Kasumi-1 (cell line): ENCODE results near the gene LRBA.

ENCODE experiments used
- DNase-seq, 2 experiments: peaks; one replicate each; lab custom pipeline; 2025; lab: John Stamatoyannopoulos, UW

LRBA gene

DNA sequence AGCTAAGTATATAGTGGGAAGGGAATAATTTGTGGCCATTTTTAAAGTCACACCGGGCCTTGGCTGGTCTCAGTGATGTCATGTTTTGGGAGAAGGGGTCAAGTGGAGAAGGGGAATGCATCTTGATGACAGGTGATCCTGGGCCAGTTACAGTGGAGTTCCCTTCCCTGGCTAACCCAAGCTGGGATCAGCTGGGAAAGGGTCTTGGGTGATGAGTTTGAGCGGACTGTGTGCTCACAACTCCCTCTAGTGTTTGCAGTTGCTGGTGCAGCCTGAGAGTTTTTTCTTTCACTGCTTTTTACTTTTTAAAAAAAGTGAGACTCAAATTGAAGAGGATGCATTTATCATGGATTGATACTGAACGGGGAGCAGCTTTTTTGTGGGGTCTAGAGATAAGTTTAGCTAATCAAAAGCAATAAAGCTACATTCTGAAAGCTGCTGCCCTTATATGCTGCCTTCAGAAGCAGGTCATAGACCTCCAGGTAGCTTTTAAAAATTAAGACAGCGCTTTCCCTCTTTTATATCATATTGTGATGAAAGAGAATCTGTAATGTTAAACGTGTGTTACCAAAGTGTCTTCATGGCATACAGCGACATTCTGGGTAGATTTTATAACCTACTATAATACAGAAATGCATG lies 772.1 kb downstream of the LRBA start:
- DNase-seq = peak; percentile 37 to 51

DNA sequence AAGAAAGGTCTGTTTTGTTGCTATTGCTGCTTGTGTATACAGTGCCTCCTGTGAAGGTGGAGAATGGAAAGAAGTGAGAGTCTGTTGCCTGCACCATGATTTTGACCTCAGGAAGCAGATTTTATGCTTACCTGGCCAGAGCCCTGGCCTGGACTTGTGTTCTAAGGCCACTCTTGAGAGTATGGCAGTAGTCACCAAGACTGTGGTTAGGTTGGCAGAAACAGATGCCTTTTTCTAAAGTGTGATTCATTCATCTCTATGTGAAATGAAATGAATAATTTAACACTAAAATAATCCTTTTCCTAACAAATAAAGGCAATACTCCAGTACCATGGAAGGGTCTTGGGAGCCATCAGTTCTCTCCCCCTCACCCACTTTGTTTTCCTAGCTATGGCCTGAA lies 775.1 kb downstream of the LRBA start:
- no peak for DNase-seq

DNA sequence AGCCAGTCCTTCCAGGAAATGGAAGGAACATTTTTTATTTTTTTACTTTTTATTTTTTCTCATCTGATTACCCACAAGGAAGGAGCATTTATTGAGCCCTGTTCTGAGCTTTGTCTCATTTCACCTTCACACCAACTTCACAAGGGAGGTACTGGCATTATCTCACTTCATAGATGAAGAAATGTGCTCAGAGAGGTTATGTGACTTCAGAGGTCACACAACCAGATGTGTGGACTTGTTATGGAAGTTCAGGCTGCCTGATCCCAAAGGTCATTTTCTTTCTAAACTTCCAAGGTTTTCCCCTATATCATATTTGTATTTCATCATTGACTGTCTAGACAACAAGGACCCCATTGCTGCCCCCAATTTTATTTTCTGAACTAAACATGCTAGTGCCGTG lies 776.5 kb downstream of the LRBA start:
- DNase-seq = no peak

DNA sequence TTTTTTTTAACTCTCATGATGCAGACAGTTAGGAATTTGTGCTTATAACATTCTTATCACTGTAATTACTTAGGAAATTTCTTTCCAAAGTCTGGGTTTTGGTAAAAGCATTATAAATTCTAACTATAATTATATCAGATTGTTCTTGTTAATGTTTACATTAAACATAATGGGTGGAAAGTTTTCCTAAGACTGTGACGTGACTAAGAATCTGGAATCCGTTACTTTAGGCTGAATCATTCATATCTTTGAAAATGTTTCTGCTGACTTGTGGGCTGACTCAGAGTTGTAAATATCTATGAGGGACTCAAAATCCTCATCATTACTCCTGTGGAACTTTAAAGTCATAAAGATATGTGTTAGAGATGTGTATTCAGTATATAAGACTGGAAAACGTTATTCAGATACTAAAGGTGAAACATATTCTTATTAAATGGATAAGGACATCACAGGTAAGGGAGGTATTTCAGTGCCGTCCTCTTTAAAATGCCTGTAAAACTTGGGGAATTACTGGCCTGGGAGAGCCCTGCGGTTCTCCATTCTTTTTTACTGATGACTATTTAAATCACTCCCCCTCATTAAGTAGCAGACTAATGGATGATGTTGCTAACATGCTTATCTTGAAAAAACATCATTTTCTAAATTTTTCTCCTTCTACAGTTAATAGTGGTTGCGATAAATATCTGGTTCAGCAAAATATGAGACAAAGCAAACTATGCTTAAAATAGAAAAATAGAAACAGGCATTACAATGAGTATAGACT lies 777.8 kb downstream of the LRBA start:
- no peak for DNase-seq

DNA sequence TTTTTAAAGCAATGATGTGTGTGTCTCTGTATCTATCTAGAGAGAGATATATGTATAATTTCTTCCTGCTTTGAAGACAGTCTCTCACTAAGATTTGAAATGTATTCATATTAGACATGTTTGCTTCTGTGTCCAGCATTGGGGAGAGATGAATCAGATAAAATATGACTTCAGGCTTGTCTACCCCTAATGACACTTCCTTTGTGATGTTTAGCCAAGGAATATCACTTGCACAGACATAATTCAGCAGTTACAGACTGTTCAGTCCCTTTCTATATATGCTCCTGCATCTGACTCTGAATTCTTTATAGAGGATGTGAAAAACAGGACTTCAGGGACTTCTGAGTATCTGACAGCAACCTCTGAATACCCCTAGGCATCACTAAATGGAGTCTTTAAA lies 778.5 kb downstream of the LRBA start:
- DNase-seq = no peak

DNA sequence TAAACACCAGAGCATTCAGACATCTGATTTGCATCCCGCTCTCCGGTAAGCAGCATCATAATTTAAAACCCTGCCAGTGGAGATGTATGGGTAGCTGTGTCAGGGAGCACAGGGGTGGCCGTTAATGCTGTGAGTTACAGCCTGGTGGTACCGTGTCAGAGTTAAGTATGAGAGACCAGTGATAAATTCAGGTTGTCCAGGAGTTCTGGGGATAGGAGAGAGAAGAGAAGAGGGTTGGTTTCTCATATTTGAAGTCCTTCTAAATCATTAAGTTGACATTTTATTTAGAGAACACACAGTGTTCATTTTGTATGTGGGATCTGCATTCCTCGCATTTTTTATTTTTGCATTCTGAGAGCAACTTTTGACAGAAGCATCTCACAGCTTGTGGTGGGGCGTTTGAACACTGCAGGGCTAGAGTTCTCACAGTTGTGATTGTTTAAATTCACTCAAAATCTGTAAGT lies 779.2 kb downstream of the LRBA start:
- DNase-seq = no peak

DNA sequence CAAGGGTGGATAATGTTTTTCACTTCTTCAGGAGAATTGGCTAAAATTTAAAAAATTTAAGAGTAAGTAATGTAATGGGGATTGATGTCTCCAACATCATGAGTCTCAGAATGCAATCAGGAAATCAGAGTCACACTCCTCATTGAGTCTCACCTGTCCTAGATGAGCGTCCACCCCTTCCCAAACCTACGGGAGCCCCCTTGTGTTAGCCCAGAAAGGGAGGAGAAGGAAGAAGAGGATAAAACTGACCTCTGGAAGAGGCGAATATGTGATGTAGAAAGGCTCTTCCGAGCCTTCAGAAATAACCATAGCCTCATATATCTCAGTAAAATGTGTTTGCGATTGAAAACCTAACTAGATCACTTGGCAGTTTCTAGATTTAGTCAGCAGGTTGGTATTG lies 779.8 kb downstream of the LRBA start:
- no peak for DNase-seq

DNA sequence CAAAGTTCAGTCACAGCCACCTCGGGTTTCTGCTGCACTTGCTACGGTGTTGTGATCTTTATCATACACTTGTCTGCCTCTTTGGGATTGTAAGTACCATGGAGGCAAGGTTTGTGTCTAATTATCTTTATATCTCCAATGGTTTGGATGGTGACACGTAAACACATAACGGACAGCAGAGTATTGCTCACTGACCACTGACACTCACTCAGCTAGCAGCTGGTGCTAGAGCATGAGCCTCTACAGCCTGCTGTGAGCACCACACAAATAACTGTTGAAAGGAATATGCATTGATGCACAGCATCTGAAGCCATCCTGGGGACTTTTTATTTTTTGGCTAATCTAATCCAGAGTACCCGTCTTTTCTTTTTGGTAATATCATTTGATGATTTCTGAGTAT lies 780.8 kb downstream of the LRBA start:
- no peak for DNase-seq

DNA sequence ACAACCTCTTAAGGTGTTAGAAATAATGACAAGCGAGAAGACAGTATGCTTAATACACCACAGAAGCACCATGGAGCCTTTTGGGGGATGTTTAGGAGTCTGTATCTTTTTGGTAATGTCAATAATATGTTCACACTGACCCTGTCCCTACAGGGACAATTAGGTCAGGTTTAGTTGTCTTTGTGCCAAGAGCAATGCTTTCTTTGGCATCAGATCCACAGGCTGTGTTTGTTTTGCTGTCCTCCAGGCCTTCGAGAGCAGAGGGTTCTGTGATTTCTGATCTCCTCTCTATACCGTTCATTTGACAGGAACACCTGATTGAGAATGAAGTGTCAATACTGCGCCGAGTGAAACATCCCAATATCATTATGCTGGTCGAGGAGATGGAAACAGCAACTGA lies 783.1 kb downstream of the LRBA start:
- no peak for DNase-seq

DNA sequence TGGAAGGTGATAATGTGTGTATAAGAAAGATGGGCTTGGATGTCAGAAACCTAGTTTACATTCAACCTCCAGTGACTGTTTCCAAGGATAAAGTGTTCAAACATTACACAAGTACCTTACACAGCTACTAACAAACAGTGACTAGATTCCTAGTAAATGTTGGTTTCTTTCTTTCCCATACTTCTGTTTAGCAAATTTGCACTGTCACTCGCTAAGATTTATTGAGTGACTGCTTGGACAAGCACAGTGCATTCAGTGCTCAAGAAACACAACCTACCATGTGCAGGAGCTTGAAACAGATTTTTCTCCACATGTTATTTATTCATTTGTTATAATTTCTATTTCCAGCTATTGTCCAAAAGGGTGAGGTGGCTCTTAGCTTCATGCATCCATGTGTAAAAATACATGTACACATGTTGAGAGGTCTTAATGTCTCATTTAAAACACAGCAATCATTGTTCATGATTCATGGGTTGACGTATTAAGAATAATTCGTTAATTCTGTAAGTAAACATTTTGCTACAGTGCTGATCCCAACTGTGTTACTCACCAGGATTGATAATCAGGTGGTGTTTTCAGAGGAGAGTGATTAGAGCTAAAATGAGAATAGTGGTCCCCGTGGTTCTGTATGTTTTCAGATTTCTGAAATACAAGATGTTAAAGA lies 783.8 kb downstream of the LRBA start:
- DNase-seq = no peak

DNA sequence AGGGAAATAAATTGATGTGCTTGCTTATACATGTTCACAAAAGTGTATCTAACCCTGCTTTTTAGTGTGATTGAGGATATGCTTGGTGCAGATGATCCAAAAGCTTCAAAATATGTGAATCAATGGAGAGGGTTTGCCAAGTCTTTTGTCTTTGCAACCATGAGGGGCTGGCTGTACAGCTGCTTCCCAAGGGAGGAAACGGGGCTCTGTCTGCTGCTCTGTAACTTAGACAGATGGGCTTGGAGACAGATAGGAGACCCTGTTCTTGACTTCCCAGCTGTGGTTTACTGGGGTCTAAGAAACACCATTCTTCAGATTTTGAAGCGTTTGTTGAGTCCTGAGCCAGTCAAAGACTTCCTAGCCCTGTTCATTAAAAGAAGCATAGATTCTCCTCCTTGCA lies 784.5 kb downstream of the LRBA start:
- DNase-seq = no peak

DNA sequence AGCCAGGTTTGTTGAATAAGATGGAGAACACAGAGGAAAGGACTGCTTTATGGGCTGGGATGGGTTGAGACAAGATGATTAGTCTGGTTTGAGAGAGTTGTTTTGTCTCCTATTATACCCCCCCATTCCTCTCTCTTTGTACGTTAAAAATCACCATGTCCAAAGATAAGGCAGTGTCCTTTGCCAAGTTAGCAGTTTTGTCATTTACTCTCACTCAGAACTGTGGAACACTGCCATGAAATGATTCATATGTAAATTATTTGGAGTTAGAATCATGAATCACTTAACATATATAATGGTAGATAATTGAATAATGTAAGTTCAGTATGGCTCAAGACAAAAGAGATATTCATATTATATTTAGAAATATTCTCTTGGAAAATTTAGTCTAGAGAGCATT lies 785.6 kb downstream of the LRBA start:
- DNase-seq = no peak

DNA sequence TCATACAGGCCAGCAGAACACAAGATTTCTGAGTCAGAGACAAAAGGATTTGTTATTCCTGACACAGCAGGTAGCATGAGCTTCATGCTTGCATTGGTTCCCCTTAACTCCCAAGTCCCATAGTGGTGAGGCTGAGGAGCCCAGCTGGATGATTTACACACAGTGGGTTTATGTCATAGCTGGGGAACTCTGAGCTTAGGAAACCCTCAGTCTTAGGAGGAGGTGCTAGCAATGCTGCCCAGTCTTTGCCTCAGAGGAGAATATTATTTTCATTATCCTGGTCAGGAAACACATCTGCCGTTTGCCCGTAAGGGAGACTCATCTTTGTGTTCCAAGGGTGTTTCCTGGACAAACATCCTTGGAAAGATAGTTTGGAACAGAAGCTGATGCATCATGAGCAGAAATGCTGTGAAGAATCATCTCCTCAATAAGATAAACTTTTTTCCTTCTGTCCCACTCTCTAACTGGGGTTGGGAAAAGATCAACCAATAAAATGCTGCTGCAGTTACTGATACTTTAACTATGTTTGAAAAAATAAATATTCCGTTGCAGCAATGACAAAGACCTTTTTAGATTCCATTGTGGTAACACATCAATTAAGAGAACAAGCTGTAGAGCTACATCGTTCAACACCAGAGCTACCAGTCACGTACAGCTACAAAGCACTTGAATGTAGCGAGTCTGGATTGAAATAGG lies 790.0 kb downstream of the LRBA start:
- no peak for DNase-seq

DNA sequence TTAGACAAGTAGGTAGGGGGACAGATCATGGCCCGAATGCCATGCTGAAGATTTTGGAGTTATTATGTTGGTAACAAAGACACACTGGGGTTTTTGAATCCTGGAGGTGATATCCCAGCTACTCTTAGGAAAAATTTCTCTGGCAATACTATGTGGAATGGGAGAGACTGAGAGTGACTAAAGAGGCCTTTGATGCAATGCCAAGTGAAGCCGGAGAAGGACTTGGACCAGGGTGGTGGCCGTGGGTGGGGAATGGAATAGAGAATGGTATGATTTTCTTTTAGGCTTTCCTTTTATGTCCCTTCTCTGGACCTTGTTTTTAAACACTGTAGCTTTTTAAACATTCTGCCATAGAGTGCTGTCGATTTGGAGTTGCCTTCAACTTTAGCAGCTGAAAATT lies 795.2 kb downstream of the LRBA start:
- DNase-seq = no peak

DNA sequence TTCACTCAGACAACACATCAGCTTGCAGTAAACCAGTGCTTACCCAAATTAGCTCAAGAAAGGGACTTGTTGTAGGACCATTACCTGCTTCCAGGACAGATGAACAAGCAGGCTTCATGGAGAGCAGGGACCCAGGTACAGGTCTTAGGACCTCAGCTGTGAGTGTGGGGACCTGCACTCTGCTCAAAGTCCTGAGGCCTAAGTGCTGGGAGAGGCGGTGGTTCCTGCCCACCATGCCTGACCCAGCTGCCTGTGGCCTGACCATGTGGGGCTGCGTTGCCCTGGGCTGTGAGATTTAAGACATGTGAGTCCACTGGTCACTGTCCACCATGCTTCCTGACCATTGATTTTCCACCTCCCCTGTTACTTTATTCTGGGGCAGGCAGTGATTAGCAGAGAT lies 796.6 kb downstream of the LRBA start:
- DNase-seq = no peak

DNA sequence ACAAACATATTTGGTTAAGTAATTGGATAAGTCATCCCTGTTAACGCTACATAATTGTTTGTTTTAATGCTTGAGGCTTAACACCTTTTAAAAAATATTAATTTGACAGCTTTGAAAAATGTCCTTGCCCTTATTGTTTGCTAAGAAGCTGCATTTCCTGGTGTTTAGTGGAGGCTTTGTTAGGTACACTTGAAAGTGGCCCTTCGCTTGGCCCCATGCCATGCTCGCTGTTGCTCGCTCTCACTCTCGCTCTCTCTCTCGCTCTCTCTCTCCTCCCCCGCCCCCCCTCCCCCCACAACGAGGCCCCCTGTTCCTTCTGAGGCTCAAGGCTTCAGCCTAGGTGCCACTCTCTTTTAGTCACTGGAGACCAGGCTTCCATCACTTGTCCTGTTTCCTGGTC lies 797.3 kb downstream of the LRBA start:
- DNase-seq = no peak

DNA sequence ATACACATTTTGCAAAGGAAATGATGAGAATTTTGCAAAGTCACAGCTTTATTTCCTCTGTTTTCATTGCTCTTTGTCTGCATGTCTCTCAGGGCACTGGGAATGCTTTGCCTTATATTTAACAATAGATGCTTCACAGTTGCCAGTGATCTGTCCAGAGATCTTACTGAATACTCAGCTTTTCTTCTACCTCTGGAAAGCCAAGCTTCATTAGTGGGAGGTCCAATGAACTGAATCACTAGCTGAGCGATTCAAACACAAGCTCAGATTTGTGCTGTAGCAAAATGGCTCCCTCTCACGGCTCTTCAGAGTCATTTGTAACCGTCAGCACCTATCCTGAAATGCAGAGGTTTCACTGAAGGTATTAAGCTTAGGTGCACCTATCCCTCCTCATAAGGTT lies 797.9 kb downstream of the LRBA start:
- no peak for DNase-seq

DNA sequence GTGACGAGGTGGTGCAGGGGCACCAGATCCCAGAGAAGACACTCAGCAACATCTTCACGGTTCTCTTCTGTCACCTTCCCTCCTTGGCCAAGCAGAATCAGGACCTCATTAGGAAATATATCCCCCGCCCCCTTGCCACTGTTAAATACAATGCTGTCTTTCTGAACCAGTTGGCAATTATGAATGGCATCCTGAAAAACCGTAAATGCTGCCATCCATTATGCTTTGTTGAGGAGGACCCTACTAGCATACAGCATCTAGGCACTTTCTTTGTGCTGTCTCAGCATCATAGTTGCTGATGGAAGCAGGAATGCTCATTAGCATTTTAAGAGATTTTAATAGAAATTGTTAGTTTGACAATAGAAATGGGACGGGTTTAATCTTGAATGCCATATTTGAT lies 798.4 kb downstream of the LRBA start:
- DNase-seq = no peak

DNA sequence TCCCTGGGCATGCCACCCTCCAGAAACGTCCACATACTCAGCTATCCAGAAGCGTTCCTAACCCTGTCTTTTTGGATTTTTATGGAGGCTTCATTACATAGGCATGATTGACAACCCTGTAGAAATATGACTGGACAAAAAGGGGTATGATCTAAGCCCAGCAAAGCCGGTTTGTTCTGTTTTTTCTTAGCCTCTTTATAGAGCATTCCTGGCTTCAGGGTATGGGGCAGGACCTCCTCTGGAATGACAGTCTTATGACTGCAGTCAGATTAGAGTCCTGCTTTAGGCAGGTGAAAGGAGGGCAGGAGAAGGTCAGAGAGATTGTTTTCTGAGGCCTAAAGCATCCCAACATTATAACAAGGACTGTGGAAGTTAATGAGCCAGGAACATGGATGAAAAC lies 799.5 kb downstream of the LRBA start:
- no peak for DNase-seq
